Measurements from ENCODE around the gene UBN2.

DNA sequence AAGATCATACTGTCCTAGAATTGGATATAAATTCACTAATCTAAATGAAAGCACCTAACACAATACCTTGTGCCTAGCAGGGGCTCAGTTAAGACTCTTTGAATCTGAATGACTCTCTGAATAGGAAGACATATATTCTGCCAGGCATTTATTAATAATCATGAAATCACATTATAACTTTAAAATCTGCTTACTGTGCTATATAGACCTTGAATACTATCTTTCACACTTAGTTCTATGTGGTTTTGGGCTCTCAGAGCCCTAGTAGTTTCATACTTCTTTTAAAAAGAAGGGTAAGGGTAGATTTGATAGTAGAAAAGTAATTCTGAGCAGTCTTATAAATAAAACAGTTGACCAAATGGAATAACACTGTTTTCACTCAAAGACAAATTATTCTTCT lies 10.2 kb downstream of the UBN2 start:
- TF ChIP-seq ARNT (IDR thresholded peaks at IDR 0.05) (no peak), NFRKB (IDR thresholded peaks at IDR 0.05) (no peak), SP1 (IDR thresholded peaks at IDR 0.05) (no peak), SUZ12 (IDR thresholded peaks at IDR 0.05) (no peak), CTBP1 (IDR thresholded peaks at IDR 0.05; ENCODE audit: borderline replicate concordance) (no peak), L3MBTL2 (conservative IDR thresholded peaks at IDR 0.05) (no peak), FOXK2 (IDR thresholded peaks at IDR 0.05) (no peak), TARDBP (IDR thresholded peaks at IDR 0.05) (no peak), ELF4 (IDR thresholded peaks at IDR 0.05) (no peak), FOXM1 (IDR thresholded peaks at IDR 0.05; ENCODE audit: borderline replicate concordance) (no peak), FOXA1 (IDR thresholded peaks at IDR 0.05) (no peak), HDGF (IDR thresholded peaks at IDR 0.05; ENCODE audit: borderline replicate concordance) (no peak), BHLHE40 (IDR thresholded peaks at IDR 0.05; ENCODE audit: borderline replicate concordance) (no peak)
- TF ChIP-seq, protein P1, sequence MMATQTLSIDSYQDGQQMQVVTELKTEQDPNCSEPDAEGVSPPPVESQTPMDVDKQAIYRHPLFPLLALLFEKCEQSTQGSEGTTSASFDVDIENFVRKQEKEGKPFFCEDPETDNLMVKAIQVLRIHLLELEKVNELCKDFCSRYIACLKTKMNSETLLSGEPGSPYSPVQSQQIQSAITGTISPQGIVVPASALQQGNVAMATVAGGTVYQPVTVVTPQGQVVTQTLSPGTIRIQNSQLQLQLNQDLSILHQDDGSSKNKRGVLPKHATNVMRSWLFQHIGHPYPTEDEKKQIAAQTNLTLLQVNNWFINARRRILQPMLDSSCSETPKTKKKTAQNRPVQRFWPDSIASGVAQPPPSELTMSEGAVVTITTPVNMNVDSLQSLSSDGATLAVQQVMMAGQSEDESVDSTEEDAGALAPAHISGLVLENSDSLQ (IDR thresholded peaks at IDR 0.05) = no peak
